GM12865 (cell line): Measurements from ENCODE around the gene GRM2.

Experiments used
- DNase-seq: peaks from one replicate; pipeline ENCODE4 v3.0.0; 2010; ENCODE audit warnings: low read depth
- H3K4me3 ChIP-seq: 2 replicates; pipeline ENCODE4 v1.5.1; 2011; ENCODE audit warnings: mild to moderate bottlenecking, low read depth, low read length, control low read depth
- CTCF ChIP-seq: IDR thresholded peaks from 2 replicates; pipeline ENCODE4 v1.5.1; 2011; ENCODE audit warnings: low read length, control low read depth, low read depth, inconsistent platforms; ENCODE audit not compliant: insufficient read depth; ENCODE audit errors: missing control alignments

The GRM2 gene

GRCh38 chr3:51719410-51720025 is 12.7 kb downstream of the GRM2 start:
- TF ChIP-seq CTCF, result no peak
- H3K4me3 ChIP-seq, result no peak overlapping the region
- DNase-seq, result no peak

GRCh38 chr3:51720292-51721061 is 13.6 kb downstream of the GRM2 start:
- DNase-seq, result no peak
- no peak for TF ChIP-seq CTCF

GRCh38 chr3:51721062-51721745 is 14.3 kb downstream of the GRM2 start:
- no peak overlapping the region for H3K4me3 ChIP-seq
- DNase-seq, result no peak
- TF ChIP-seq CTCF, result no peak

More at GRCh38 chr3:51720292-51721061, 13.6 kb downstream of the GRM2 start:
- H3K4me3 ChIP-seq, result no peak overlapping the region

GRCh38 chr3:51722362-51722761 is 15.5 kb downstream of the GRM2 start:
- DNase-seq, result no peak
- no peak for TF ChIP-seq CTCF

GRCh38 chr3:51727500-51727899 is 20.6 kb downstream of the GRM2 start:
- no peak overlapping the region for H3K4me3 ChIP-seq
- no peak for DNase-seq
- no peak for TF ChIP-seq CTCF

More at GRCh38 chr3:51722362-51722761, 15.5 kb downstream of the GRM2 start:
- H3K4me3 ChIP-seq, result no peak overlapping the region

GRCh38 chr3:51729042-51729633 is 22.3 kb downstream of the GRM2 start:
- H3K4me3 ChIP-seq, result no peak overlapping the region
- DNase-seq, result no peak
- TF ChIP-seq CTCF, result no peak
